B cell (primary cell): Measurements from ENCODE around the gene USP1. TPM values are rescaled to one million over a fixed set of nuclear protein-coding genes. Genes with fewer than 3 reads are reported as not detected.

Experiments
- ATAC-seq: fragments of 200-7000 bp; cut with Tn5 transposase; one replicate; pipeline ENCODE4 v1.10.0; 2021; ENCODE audit warnings: low read depth, mild to moderate bottlenecking, moderate number of reproducible peaks, moderate library complexity
- CTCF ChIA-PET: fragments of 350-600 bp; sonication (Branson Sonifier 250); formaldehyde crosslinking; loops from one replicate; lab custom pipeline; 2021; ENCODE audit warnings: antibody characterized with exemption, inconsistent platforms; lab: Charles Lee
- POLR2A ChIA-PET: fragments of 350-600 bp; sonication (Branson Sonifier 250); formaldehyde crosslinking; loops from one replicate; lab custom pipeline; 2021; ENCODE audit warnings: antibody characterized with exemption; lab: Charles Lee
- DNase-seq: peaks from one replicate; pipeline ENCODE4 v3.0.0; 2013
- H2AFZ ChIP-seq: 2 replicates; pipeline ENCODE4 v1.6.1; 2012; ENCODE audit warnings: mild to moderate bottlenecking, low read depth, low read length; ENCODE audit not compliant: insufficient read depth, poor library complexity, severe bottlenecking
- H3K27ac ChIP-seq, 2 donors: 1 replicate in 1 of 2; 2 replicates in 1 of 2; pipeline ENCODE4 v1.5.1; 2012 to 2013; ENCODE audit warnings: low read length in 2 of 2, mild to moderate bottlenecking in 2 of 2, moderate library complexity in 1 of 2
- H3K27me3 ChIP-seq, 4 experiments: fragments of 200-600 bp in 1 of 4; sonication (generic) in 1 of 4; replicated peaks in 1 of 4; 1 replicate in 2 of 4; 2 replicates in 2 of 4; pipeline versions ENCODE4 v1.6.1 to v1.7.0; 2013 to 2016; ENCODE audit warnings: low read length in 3 of 4, mild to moderate bottlenecking in 2 of 4, mixed read lengths in 1 of 4, moderate library complexity in 1 of 4; ENCODE audit not compliant: insufficient read depth in 4 of 4, control insufficient read depth in 3 of 4; ENCODE audit errors: control extremely low read depth in 1 of 4
- H3K36me3 ChIP-seq, 2 experiments: replicated peaks in 1 of 2; 1 replicate in 1 of 2; 2 replicates in 1 of 2; pipeline versions ENCODE4 v1.6.1 to v1.7.1; 2013; ENCODE audit warnings: low read length in 1 of 2; ENCODE audit not compliant: insufficient read depth in 2 of 2, control insufficient read depth in 1 of 2; ENCODE audit errors: control extremely low read depth in 1 of 2, extremely low read depth in 1 of 2
- H3K4me1 ChIP-seq, 2 donors: fragments of 200-600 bp in 1 of 2; sonication (generic) in 1 of 2; 1 replicate in 1 of 2; 2 replicates in 1 of 2; pipeline versions ENCODE4 v1.5.1 to v1.6.1; 2013 to 2017; ENCODE audit warnings: low read length in 2 of 2; ENCODE audit not compliant: control insufficient read depth in 2 of 2, insufficient read depth in 2 of 2
- H3K4me2 ChIP-seq: replicated peaks from 2 replicates; pipeline ENCODE3; 2012; ENCODE audit warnings: mild to moderate bottlenecking, low read depth, low read length; ENCODE audit not compliant: poor library complexity, severe bottlenecking
- H3K4me3 ChIP-seq, 5 experiments: fragments of 200-600 bp in 1 of 5; sonication (generic) in 1 of 5; 1 replicate in 3 of 5; 2 replicates in 2 of 5; pipeline versions ENCODE4 v1.5.1 to v1.7.0; 2011 to 2016; ENCODE audit warnings: low read length in 4 of 5, mild to moderate bottlenecking in 4 of 5, low read depth in 2 of 5, control low read depth in 1 of 5, moderate library complexity in 1 of 5; ENCODE audit not compliant: insufficient read depth in 1 of 5; ENCODE audit errors: control extremely low read depth in 1 of 5, extremely low read depth in 1 of 5
- H3K79me2 ChIP-seq: fragments of 200-600 bp; sonication (generic); one replicate; pipeline ENCODE4 v1.6.0; 2016; ENCODE audit warnings: low read length; ENCODE audit not compliant: control insufficient read depth, insufficient read depth
- H3K9ac ChIP-seq: fragments of 200-600 bp; sonication (generic); 2 replicates; pipeline ENCODE4 v1.6.1; 2017; ENCODE audit warnings: mild to moderate bottlenecking, low read length, moderate library complexity
- H3K9me3 ChIP-seq, 3 donors: one replicate each; pipeline versions ENCODE4 v1.6.1 to v1.7.1; 2013; ENCODE audit warnings: low read length in 2 of 3; ENCODE audit not compliant: control insufficient read depth in 2 of 3, insufficient read depth in 1 of 3; ENCODE audit errors: control extremely low read depth in 1 of 3
- H4K20me1 ChIP-seq: 2 replicates; pipeline ENCODE4 v1.6.0; 2012; ENCODE audit warnings: mild to moderate bottlenecking, low read length; ENCODE audit not compliant: insufficient read depth, control insufficient read depth, poor library complexity, severe bottlenecking
- H3K27ac Mint-ChIP-seq: one replicate; pipeline ENCODE4 v1.8.0; 2021; ENCODE audit warnings: mixed read lengths
- H3K27me3 Mint-ChIP-seq: one replicate; pipeline ENCODE4 v1.8.0; 2021; ENCODE audit warnings: mixed read lengths
- H3K4me1 Mint-ChIP-seq: one replicate; pipeline ENCODE4 v1.8.0; 2021; ENCODE audit warnings: mixed read lengths
- H3K4me3 Mint-ChIP-seq: one replicate; pipeline ENCODE4 v1.8.0; 2021; ENCODE audit warnings: mixed read lengths
- H3K9me3 Mint-ChIP-seq: one replicate; pipeline ENCODE4 v1.8.0; 2022; ENCODE audit warnings: mixed read lengths; ENCODE audit not compliant: insufficient read depth
- CTCF ChIP-seq: fragments of 200-600 bp; IDR thresholded peaks from one replicate; pipeline ENCODE4 v1.8.0; 2022; ENCODE audit warnings: antibody characterized with exemption, mild to moderate bottlenecking
- EZH2 ChIP-seq: IDR thresholded peaks from 2 replicates; pipeline ENCODE4 v1.6.1; 2012; ENCODE audit warnings: borderline replicate concordance, low read depth, mild to moderate bottlenecking, moderate library complexity, low read length; ENCODE audit not compliant: insufficient read depth, poor library complexity, severe bottlenecking
- WGBS: methylation state at CpG from one replicate; pipeline ENCODE4 v1.1.5; 2013; ENCODE audit warnings: missing lambda C conversion rate; ENCODE audit not compliant: insufficient coverage; 5-methylcytosine and 5-hydroxymethylcytosine counted together
- intact Hi-C: fragments of 100-400 bp; cut with micrococcal nuclease; formaldehyde crosslinking; loops from one replicate; pipeline ENCODE4 v1.10.0; 2022
- polyA plus RNA-seq: library from polyadenylated mRNA; depleted of rRNA; stranded (reverse); fragments of >200 nt; gene quantifications from 2 replicates; pipeline ENCODE4 v1.2.3, GENCODE V29; 2012
- total RNA-seq, 2 donors: library from RNA; stranded (reverse); fragments of 120-200 nt in 1 of 2; gene quantifications; 1 replicate in 1 of 2; 2 replicates in 1 of 2; pipeline versions ENCODE4 v1.2.3 to v1.2.4, GENCODE V29; 2013 to 2022

The USP1 gene
- total and polyA plus RNA-seq, 2 donors (not counting 1 experiment from before 2014, with no cell fraction given), result 6.1 to 32.7 TPM

GRCh38 chr1:62433861-62434617 is 2.8 kb upstream of the USP1 start:
- peaks cover 29% of the 10 kb centered on the region for H3K4me1 Mint-ChIP-seq
- intact Hi-C loops, result no loop called here
- ChIA-PET POLR2A (no interaction called here), CTCF (no interaction called here)
- no peaks in the 10 kb centered on the region for H3K36me3 ChIP-seq
- 64% methylated on average over 5 of the region's 10 CpGs for WGBS
- no peak for TF ChIP-seq CTCF
- TF ChIP-seq EZH2, result no peak
- H3K4me1 ChIP-seq, result peaks cover 16 to 18% of the 10 kb centered on the region in 2 donors
- no peaks in the 10 kb centered on the region for H3K9me3 Mint-ChIP-seq
- H3K27ac ChIP-seq, result no peak overlapping the region
- no peaks in the 10 kb centered on the region for H3K9me3 ChIP-seq
- H3K4me3 ChIP-seq, result no peak overlapping the region
- H3K27me3 ChIP-seq, result no peaks in the 10 kb centered on the region
- H3K4me3 Mint-ChIP-seq, result peak overlapping the region; percentile 38
- no peaks in the 10 kb centered on the region for H3K27me3 Mint-ChIP-seq
- DNase-seq, result peak; percentile 60
- peaks cover 7% of the 10 kb centered on the region for H4K20me1 ChIP-seq
- ATAC-seq, result no peak
- peaks cover 15% of the 10 kb centered on the region for H3K79me2 ChIP-seq
- no peak overlapping the region for H3K9ac ChIP-seq
- H2AFZ ChIP-seq, result no peak overlapping the region
- peak overlapping the region; percentile 74 for H3K27ac Mint-ChIP-seq
- no peak overlapping the region for H3K4me2 ChIP-seq

DNA sequence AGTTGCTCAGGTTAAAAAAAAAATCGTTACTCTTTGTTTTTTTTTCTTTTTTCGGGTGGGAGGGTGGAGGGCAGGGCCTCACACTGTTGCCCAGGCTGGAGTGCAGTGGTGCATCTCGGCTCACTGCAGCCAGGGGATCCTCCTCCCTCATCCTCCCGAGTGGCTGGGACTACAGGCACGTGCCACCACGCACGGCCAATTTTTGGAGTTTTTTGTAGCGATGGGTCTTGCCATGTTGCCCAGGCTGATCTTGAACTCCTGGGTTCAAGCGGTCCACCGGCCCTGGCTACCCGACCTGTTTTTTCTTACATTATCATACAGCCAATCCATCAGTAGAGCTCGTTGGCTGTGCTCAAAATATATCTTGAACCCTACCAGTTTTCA is 2.2 kb upstream of the USP1 start:
- Histone ChIP-seq H3K4me2 (no peak overlapping the region), H3K4me1 (peaks cover 20% of the 10 kb centered on the region in 2 donors), H3K79me2 (peaks cover 21% of the 10 kb centered on the region), H3K36me3 (no peaks in the 10 kb centered on the region), H4K20me1 (peaks cover 7% of the 10 kb centered on the region), H3K4me3 (no peak overlapping the region), H3K9ac (no peak overlapping the region), H3K27ac (no peak overlapping the region), H3K27me3 (no peaks in the 10 kb centered on the region), H2AFZ (no peak overlapping the region), H3K9me3 (no peaks in the 10 kb centered on the region)
- intact Hi-C loops, result loop anchor here (5.0 kb wide), 3 partner anchors 253 to 1357 kb away; partner anchors contain the start of genes DOCK7 and PATJ
- no peaks in the 10 kb centered on the region for H3K9me3 Mint-ChIP-seq
- ChIA-PET POLR2A (no interaction called here), CTCF (interaction anchor here (1.2 kb wide), 1 partner anchor 13 kb away, joined by 3 read pairs; no protein-coding TSS in a partner anchor)
- 99% methylated on average over 6 of the region's 12 CpGs for WGBS
- TF ChIP-seq EZH2 (no peak), CTCF (no peak)
- peak overlapping the region; percentile 49 for H3K4me3 Mint-ChIP-seq
- H3K4me1 Mint-ChIP-seq, result peaks cover 34% of the 10 kb centered on the region
- DNase-seq (peak; percentile 14), ATAC-seq (no peak)
- no peaks in the 10 kb centered on the region for H3K27me3 Mint-ChIP-seq
- peak overlapping the region; percentile 37 for H3K27ac Mint-ChIP-seq
